ENCODE measurements around the gene ZBTB42. TPM values are rescaled to one million over a fixed set of nuclear protein-coding genes. Genes with fewer than 3 reads are reported as not detected.

ZBTB42 gene
- total and polyA plus RNA-seq, 2 of the 13 experiments (the other 11 are each of a cell fraction or from before 2014, with no cell fraction given) = 2.8 to 4.2 TPM

DNA sequence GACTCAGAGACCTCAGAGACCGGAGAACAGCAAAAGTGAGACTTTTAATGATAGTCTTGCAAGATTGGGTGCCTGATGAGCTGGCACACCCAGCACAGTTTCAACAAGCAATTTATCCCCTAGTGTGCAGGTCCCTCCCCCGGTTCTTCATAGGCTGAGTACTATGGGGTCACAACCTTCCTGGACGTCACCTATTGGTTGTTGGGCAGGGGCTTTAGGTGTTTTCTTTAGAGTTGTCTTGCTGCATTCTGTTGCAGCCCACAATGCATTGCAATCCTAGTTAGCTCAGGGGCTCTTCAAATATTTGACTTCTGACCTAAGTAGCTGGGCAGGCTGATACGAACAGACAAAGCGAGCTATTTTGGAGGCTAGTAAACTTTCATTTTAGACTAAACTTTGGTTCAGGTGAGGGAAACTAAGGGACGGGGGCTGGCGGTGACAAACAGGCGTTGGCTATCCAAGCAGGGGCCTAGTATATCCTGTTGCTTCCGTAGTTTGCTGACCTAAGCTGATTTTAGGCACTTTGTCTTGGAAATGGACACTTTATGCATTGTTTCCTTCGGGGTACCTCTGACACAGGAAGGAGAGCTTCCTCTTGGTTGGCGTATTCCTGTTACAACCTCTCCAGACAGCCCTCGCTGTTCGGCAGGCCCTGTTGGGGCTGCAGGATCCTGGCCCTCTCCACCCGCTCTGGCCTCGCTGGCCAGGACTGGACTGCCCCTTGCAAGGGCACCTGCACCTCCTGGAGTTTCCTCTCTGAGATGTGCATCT is 33.9 kb upstream of the ZBTB42 start (continued):
- TF ChIP-seq HDAC2 (CRISPR knock-in tag; IDR thresholded peaks at IDR 0.05) (peak; percentile 59), HCFC1 (IDR thresholded peaks at IDR 0.05; ENCODE audit: low read depth, low read length) (no peak), ZNF782 (CRISPR knock-in tag; IDR thresholded peaks at IDR 0.05; ENCODE audit: borderline replicate concordance) (no peak), ZNF124 (CRISPR knock-in tag; IDR thresholded peaks at IDR 0.05) (no peak; the same call in 1 of the 2 replicates), ELF4 (CRISPR knock-in tag; IDR thresholded peaks at IDR 0.05; ENCODE audit: borderline replicate concordance) (no peak), ZNF552 (CRISPR knock-in tag; IDR thresholded peaks at IDR 0.05; ENCODE audit: borderline replicate concordance) (no peak), ZNF724P (CRISPR knock-in tag; IDR thresholded peaks at IDR 0.05; ENCODE audit: borderline replicate concordance) (no peak), AKAP8 (CRISPR knock-in tag; IDR thresholded peaks at IDR 0.05) (no peak), HOXA7 (CRISPR knock-in tag; IDR thresholded peaks at IDR 0.05) (no peak), ZNF296 (CRISPR knock-in tag; conservative IDR thresholded peaks at IDR 0.05) (no peak), SOX6 (IDR thresholded peaks at IDR 0.05) (no peak), SOX6 (CRISPR knock-in tag; IDR thresholded peaks at IDR 0.05) (peak; percentile 60), ZFP37 (CRISPR knock-in tag; IDR thresholded peaks at IDR 0.05; ENCODE audit: borderline replicate concordance) (no peak), KAT8 (CRISPR knock-in tag; IDR thresholded peaks at IDR 0.05) (peak; percentile 59; the same call in 1 of the 2 replicates), FOSL2 (CRISPR knock-in tag; IDR thresholded peaks at IDR 0.05) (no peak; the same call in none of the 2 replicates), ZNF17 (CRISPR knock-in tag; IDR thresholded peaks at IDR 0.05) (no peak), ZNF563 (CRISPR knock-in tag; IDR thresholded peaks at IDR 0.05) (0 out of 2 replicates have a peak, but pooled peaks have one; percentile 44), KLF9 (CRISPR knock-in tag; IDR thresholded peaks at IDR 0.05; ENCODE audit: low read depth) (no peak; the same call in 1 of the 2 replicates), EP300 (IDR thresholded peaks at IDR 0.05; ENCODE audit: low read depth in 2 of 2, low read length in 2 of 2) (peak; percentile 31 to 61; a peak in 3 of 4 replicates), EP300 (CRISPR knock-in tag; IDR thresholded peaks at IDR 0.05; ENCODE audit: borderline replicate concordance) (no peak)
- TF ChIP-seq, protein P1, sequence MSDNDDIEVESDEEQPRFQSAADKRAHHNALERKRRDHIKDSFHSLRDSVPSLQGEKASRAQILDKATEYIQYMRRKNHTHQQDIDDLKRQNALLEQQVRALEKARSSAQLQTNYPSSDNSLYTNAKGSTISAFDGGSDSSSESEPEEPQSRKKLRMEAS (IDR thresholded peaks at IDR 0.05) = peak; percentile 43; the same call in 1 of the 2 replicates
- TF ChIP-seq, protein P2, sequence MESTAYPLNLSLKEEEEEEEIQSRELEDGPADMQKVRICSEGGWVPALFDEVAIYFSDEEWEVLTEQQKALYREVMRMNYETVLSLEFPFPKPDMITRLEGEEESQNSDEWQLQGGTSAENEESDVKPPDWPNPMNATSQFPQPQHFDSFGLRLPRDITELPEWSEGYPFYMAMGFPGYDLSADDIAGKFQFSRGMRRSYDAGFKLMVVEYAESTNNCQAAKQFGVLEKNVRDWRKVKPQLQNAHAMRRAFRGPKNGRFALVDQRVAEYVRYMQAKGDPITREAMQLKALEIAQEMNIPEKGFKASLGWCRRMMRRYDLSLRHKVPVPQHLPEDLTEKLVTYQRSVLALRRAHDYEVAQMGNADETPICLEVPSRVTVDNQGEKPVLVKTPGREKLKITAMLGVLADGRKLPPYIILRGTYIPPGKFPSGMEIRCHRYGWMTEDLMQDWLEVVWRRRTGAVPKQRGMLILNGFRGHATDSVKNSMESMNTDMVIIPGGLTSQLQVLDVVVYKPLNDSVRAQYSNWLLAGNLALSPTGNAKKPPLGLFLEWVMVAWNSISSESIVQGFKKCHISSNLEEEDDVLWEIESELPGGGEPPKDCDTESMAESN (CRISPR knock-in tag; conservative IDR thresholded peaks at IDR 0.05) = 0 out of 2 replicates have a peak, but pooled peaks have one; percentile 53
- TF ChIP-seq, protein P3, sequence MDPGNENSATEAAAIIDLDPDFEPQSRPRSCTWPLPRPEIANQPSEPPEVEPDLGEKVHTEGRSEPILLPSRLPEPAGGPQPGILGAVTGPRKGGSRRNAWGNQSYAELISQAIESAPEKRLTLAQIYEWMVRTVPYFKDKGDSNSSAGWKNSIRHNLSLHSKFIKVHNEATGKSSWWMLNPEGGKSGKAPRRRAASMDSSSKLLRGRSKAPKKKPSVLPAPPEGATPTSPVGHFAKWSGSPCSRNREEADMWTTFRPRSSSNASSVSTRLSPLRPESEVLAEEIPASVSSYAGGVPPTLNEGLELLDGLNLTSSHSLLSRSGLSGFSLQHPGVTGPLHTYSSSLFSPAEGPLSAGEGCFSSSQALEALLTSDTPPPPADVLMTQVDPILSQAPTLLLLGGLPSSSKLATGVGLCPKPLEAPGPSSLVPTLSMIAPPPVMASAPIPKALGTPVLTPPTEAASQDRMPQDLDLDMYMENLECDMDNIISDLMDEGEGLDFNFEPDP (CRISPR knock-in tag; conservative IDR thresholded peaks at IDR 0.05) = no peak
- TF ChIP-seq, protein P4, sequence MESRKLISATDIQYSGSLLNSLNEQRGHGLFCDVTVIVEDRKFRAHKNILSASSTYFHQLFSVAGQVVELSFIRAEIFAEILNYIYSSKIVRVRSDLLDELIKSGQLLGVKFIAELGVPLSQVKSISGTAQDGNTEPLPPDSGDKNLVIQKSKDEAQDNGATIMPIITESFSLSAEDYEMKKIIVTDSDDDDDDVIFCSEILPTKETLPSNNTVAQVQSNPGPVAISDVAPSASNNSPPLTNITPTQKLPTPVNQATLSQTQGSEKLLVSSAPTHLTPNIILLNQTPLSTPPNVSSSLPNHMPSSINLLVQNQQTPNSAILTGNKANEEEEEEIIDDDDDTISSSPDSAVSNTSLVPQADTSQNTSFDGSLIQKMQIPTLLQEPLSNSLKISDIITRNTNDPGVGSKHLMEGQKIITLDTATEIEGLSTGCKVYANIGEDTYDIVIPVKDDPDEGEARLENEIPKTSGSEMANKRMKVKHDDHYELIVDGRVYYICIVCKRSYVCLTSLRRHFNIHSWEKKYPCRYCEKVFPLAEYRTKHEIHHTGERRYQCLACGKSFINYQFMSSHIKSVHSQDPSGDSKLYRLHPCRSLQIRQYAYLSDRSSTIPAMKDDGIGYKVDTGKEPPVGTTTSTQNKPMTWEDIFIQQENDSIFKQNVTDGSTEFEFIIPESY (CRISPR knock-in tag; IDR thresholded peaks at IDR 0.05) = no peak

Measured in HepG2 (cell line).